ENCODE measurements around the gene KRTAP10-1.
"Not testable (repeated sequence)": the region's sequence is repeated elsewhere in the genome, so short reads cannot be mapped to it uniquely, and the experiment has no call there.

GRCh38 chr21:44573630-44574456 is 33.8 kb upstream of the KRTAP10-1 start, which contains the start of gene KRTAP10-4:
- not testable (repeated sequence) for TF ChIP-seq CTCF (IDR thresholded peaks at IDR 0.05; ENCODE audit: borderline replicate concordance, extremely low read depth, low read length, poor library complexity, severe bottlenecking); EZH2 (IDR thresholded peaks at IDR 0.05; ENCODE audit: borderline replicate concordance, low read depth, low read length, severe bottlenecking)

Measured in DND-41 (cell line).